Right ventricle myocardium superior (tissue), 1 donor: ENCODE results near the gene WNK4. TPM values are rescaled to one million over a fixed set of nuclear protein-coding genes. Genes with fewer than 3 reads are reported as not detected.

ENCODE experiments used
- microRNA-seq: library from miRNA; unstranded; fragments of <30 nt; microRNA quantifications from one replicate; pipeline ENCODE4 v1.2.0, GENCODE V29; 2020
- total RNA-seq: library from RNA; stranded (reverse); fragmentation: NEBNext Ultra II Directional; extraction: Animal tissue kit (Norgen Biotek cat#: 25700); gene quantifications from one replicate; pipeline ENCODE4 v1.2.1, GENCODE V29; 2021
- donor health status: DM: no; HTN: yes; CAD: no; lungs with severe emphysema.

Gene WNK4
- total RNA-seq, 1 donor from 2014 or later = not detected

Small RNA genes lying within 50 kb of the gene (microRNA-seq; reads per million reads assigned to microRNA genes)
- not detected for gene MIR6781

Other genes starting within 250 kb of the WNK4 start
- 8.3 TPM for gene NAGLU, start 244.4 kb upstream of the WNK4 start, total RNA-seq
- gene HSD17B1, start 227.7 kb upstream of the WNK4 start, total RNA-seq = 0.78 TPM
- gene COASY, start 218.5 kb upstream of the WNK4 start, total RNA-seq = 41.6 TPM
- 69.1 TPM for gene MLX, start 213.5 kb upstream of the WNK4 start, total RNA-seq
- gene PSMC3IP, start 202.9 kb upstream of the WNK4 start, total RNA-seq = 2.3 TPM
- gene RETREG3, start 171.2 kb upstream of the WNK4 start, total RNA-seq = 21.4 TPM
- gene TUBG1, start 170.9 kb upstream of the WNK4 start, total RNA-seq = 49.1 TPM
- gene TUBG2, start 121.3 kb upstream of the WNK4 start, total RNA-seq = 12.4 TPM
- 27.5 TPM for gene PLEKHH3, start 103.6 kb upstream of the WNK4 start, total RNA-seq
- 1.0 TPM for gene CCR10, start 98.8 kb upstream of the WNK4 start, total RNA-seq
- gene CNTNAP1, start 98.1 kb upstream of the WNK4 start, total RNA-seq = 4.2 TPM
- 47.2 TPM for gene EZH1, start 35.6 kb upstream of the WNK4 start, total RNA-seq
- gene RAMP2, start 19.4 kb upstream of the WNK4 start, total RNA-seq = 38.2 TPM
- gene VPS25, start 7.2 kb upstream of the WNK4 start, total RNA-seq = 30.3 TPM
- gene COA3, start 18.1 kb downstream of the WNK4 start, total RNA-seq = 67.2 TPM
- not detected for gene CNTD1, start 18.3 kb downstream of the WNK4 start, total RNA-seq
- gene BECN1, start 43.7 kb downstream of the WNK4 start, total RNA-seq = 78.0 TPM
- 74.7 TPM for gene PSME3, start 52.8 kb downstream of the WNK4 start, total RNA-seq
- gene AOC2, start 64.0 kb downstream of the WNK4 start, total RNA-seq = 0.32 TPM
- gene AOC3, start 70.6 kb downstream of the WNK4 start, total RNA-seq = 8.3 TPM
- gene G6PC1, start 120.2 kb downstream of the WNK4 start, total RNA-seq = not detected
- 30.6 TPM for gene AARSD1, start 183.8 kb downstream of the WNK4 start, total RNA-seq
- gene PTGES3L, start 199.5 kb downstream of the WNK4 start, total RNA-seq = 50.6 TPM
- 10.0 TPM for gene RUNDC1, start 200.0 kb downstream of the WNK4 start, total RNA-seq
- gene RPL27, start 217.8 kb downstream of the WNK4 start, total RNA-seq = 675 TPM
- 14.4 TPM for gene IFI35, start 226.2 kb downstream of the WNK4 start, total RNA-seq
- gene VAT1, start 241.8 kb downstream of the WNK4 start, total RNA-seq = 89.7 TPM
- 0.65 TPM for gene RND2, start 244.6 kb downstream of the WNK4 start, total RNA-seq